Measurements from ENCODE around the gene KCNK4. TPM values are rescaled to one million over a fixed set of nuclear protein-coding genes. Genes with fewer than 3 reads are reported as not detected.
A peak's percentile ranks its signal among the peaks of the same experiment; 100 is the strongest.

KCNK4 gene
- total and polyA plus RNA-seq, 2 of the 13 experiments (the other 11 are each of a cell fraction or from before 2014, with no cell fraction given) = not detected

GRCh38 chr11:64285885-64286800 is 5.0 kb upstream of the KCNK4 start:
- POLR2A ChIA-PET = interaction anchor here (2.4 to 4.6 kb wide), 3 partner anchors 15 to 31 kb away, joined by 10 to 48 read pairs (median 14); partner anchors contain the start of genes ESRRA, PRDX5 and TRMT112
- no peak for TF ChIP-seq SSRP1 (CRISPR knock-in tag; IDR thresholded peaks at IDR 0.05)
- 0 out of 2 replicates have a peak, but pooled peaks have one; percentile 32 for TF ChIP-seq KLF15 (CRISPR knock-in tag; IDR thresholded peaks at IDR 0.05; ENCODE audit: borderline replicate concordance)
- no peak for TF ChIP-seq MYNN (CRISPR knock-in tag; IDR thresholded peaks at IDR 0.05; ENCODE audit: low read depth)
- peak; percentile 85 for TF ChIP-seq HNRNPL (IDR thresholded peaks at IDR 0.05; ENCODE audit: low read depth, low read length)
- 0 out of 2 replicates have a peak, but pooled peaks have one; percentile 41 for TF ChIP-seq ZNF543 (CRISPR knock-in tag; IDR thresholded peaks at IDR 0.05)
- TF ChIP-seq TBP (CRISPR knock-in tag; IDR thresholded peaks at IDR 0.05) = no peak
- TF ChIP-seq ZNF749 (CRISPR knock-in tag; IDR thresholded peaks at IDR 0.05; ENCODE audit: borderline replicate concordance) = no peak
- no peak; the same call in 1 of the 2 replicates for TF ChIP-seq PHF8 (CRISPR knock-in tag; IDR thresholded peaks at IDR 0.05)
- TF ChIP-seq RARA (CRISPR knock-in tag; IDR thresholded peaks at IDR 0.05) = no peak
- TF ChIP-seq GATAD1 (CRISPR knock-in tag; IDR thresholded peaks at IDR 0.05) = peak; percentile 2; the same call in 1 of the 2 replicates
- TF ChIP-seq HNRNPLL (IDR thresholded peaks at IDR 0.05; ENCODE audit: low read depth, low read length, poor library complexity, severe bottlenecking) = peak; percentile 98
- TF ChIP-seq CCDC6 (CRISPR knock-in tag; IDR thresholded peaks at IDR 0.05) = no peak
- TF ChIP-seq XRCC5 (optimal IDR thresholded peaks at IDR 0.05; ENCODE audit: low read length) = peak; percentile 11
- TF ChIP-seq, protein P1, sequence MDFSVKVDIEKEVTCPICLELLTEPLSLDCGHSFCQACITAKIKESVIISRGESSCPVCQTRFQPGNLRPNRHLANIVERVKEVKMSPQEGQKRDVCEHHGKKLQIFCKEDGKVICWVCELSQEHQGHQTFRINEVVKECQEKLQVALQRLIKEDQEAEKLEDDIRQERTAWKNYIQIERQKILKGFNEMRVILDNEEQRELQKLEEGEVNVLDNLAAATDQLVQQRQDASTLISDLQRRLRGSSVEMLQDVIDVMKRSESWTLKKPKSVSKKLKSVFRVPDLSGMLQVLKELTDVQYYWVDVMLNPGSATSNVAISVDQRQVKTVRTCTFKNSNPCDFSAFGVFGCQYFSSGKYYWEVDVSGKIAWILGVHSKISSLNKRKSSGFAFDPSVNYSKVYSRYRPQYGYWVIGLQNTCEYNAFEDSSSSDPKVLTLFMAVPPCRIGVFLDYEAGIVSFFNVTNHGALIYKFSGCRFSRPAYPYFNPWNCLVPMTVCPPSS (IDR thresholded peaks at IDR 0.05) = no peak
- no peak for TF ChIP-seq CBX2 (IDR thresholded peaks at IDR 0.05; ENCODE audit: low read depth, low read length)
- TF ChIP-seq CBX2 (CRISPR knock-in tag; IDR thresholded peaks at IDR 0.05; ENCODE audit: low read depth) = no peak
- TF ChIP-seq MTERF4 (CRISPR knock-in tag; IDR thresholded peaks at IDR 0.05) = 0 out of 2 replicates have a peak, but pooled peaks have one; percentile 1
- peak; percentile 34 for TF ChIP-seq STAG1 (CRISPR knock-in tag; IDR thresholded peaks at IDR 0.05)
- TF ChIP-seq, protein P2, sequence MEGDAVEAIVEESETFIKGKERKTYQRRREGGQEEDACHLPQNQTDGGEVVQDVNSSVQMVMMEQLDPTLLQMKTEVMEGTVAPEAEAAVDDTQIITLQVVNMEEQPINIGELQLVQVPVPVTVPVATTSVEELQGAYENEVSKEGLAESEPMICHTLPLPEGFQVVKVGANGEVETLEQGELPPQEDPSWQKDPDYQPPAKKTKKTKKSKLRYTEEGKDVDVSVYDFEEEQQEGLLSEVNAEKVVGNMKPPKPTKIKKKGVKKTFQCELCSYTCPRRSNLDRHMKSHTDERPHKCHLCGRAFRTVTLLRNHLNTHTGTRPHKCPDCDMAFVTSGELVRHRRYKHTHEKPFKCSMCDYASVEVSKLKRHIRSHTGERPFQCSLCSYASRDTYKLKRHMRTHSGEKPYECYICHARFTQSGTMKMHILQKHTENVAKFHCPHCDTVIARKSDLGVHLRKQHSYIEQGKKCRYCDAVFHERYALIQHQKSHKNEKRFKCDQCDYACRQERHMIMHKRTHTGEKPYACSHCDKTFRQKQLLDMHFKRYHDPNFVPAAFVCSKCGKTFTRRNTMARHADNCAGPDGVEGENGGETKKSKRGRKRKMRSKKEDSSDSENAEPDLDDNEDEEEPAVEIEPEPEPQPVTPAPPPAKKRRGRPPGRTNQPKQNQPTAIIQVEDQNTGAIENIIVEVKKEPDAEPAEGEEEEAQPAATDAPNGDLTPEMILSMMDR (CRISPR knock-in tag; IDR thresholded peaks at IDR 0.05) = peak; percentile 53
- TF ChIP-seq SAP130 (CRISPR knock-in tag; IDR thresholded peaks at IDR 0.05; ENCODE audit: low read depth) = peak; percentile 37; the same call in 1 of the 2 replicates

More at GRCh38 chr11:64285885-64286800, 5.0 kb upstream of the KCNK4 start:
- H3K27ac ChIP-seq (ENCODE audit: extremely low read length, insufficient read depth, low read length) = peak overlapping the region; percentile 79
- H3K79me2 ChIP-seq (ENCODE audit: insufficient read depth, low read length) = no peaks in the 10 kb centered on the region
- peaks cover 28% of the 10 kb centered on the region; the same call in 1 of the 2 replicates for H3K4me1 ChIP-seq (ENCODE audit: insufficient read depth, low read length)
- peaks cover 4 to 12% of the 10 kb centered on the region in 2 experiments; a peak in 3 of 5 replicates for H3K27me3 ChIP-seq (ENCODE audit: control insufficient read depth in 1 of 2, insufficient read depth in 2 of 2, low read length in 2 of 2)
- in situ Hi-C loops (cut with HindIII; ENCODE audit: extremely low pct_ligation_motif_present, low pct_unique_long_range_greater_than_20kb) = no loop called here
- no peaks in the 10 kb centered on the region for H3K36me3 ChIP-seq (replicated peaks in 1 of 2; ENCODE audit: control insufficient read depth in 1 of 2, insufficient read depth in 2 of 2, low read length in 2 of 2)
- H3K4me2 ChIP-seq (ENCODE audit: low read depth, low read length) = peak overlapping the region; percentile 97
- DNase-seq (ENCODE audit: low spot score) = no peak
- H2AFZ ChIP-seq (ENCODE audit: low read length) = no peak overlapping the region
- peak; percentile 40 for ATAC-seq
- BruUV-seq (replicated peaks) = no TSS peak
- intact Hi-C loops (cut with micrococcal nuclease; ENCODE audit: unreplicated experiment) = loop anchor here (2.0 kb wide), 1 partner anchor 15 kb away; no protein-coding TSS in a partner anchor
- H3K9me3 ChIP-seq (ENCODE audit: low read length) = no peaks in the 10 kb centered on the region
- peak overlapping the region; percentile 79 for H3K9ac ChIP-seq (ENCODE audit: insufficient read depth, low read depth, low read length)
- no peaks in the 10 kb centered on the region for H4K20me1 ChIP-seq (ENCODE audit: insufficient read depth, low read length)
- peak overlapping the region; percentile 69 to 97 (median 83) for H3K4me3 ChIP-seq (replicated peaks in 1 of 3; ENCODE audit: insufficient read depth in 1 of 3, low read depth in 2 of 3, low read length in 3 of 3)
- 41% methylated on average over 19 of the region's 40 CpGs for WGBS (ENCODE audit: low lambda C conversion rate)
- CTCF ChIA-PET (ENCODE audit: low intra/inter-chr PET ratio, low total read pairs) = no interaction called here
- FAIRE-seq = no peak

Measured in HepG2 (cell line).